Calu3 (cell line): Measurements from ENCODE around the gene SMAGP. TPM values are rescaled to one million over a fixed set of nuclear protein-coding genes. Genes with fewer than 3 reads are reported as not detected.

Source experiments
- BruUV-seq: library from RNA; stranded (reverse); fragments of 400-500 nt; replicated peaks from 2 replicates; lab custom pipeline; 2021; lab: Mats Ljungman, UMichigan
- CTCF ChIA-PET: fragments of 300-600 bp; sonication (Branson Sonifier 250); formaldehyde crosslinking; loops from one replicate; lab custom pipeline; 2022; ENCODE audit warnings: antibody characterized with exemption; lab: Charles Lee
- DNase-seq: peaks from one replicate; pipeline ENCODE4 v3.0.0; 2022
- H3K27ac Mint-ChIP-seq: one replicate; pipeline ENCODE4 v1.8.0; 2022; ENCODE audit warnings: mixed read lengths; ENCODE audit not compliant: unreplicated experiment
- H3K27me3 Mint-ChIP-seq: one replicate; pipeline ENCODE4 v1.8.0; 2022; ENCODE audit warnings: mixed read lengths; ENCODE audit not compliant: unreplicated experiment
- H3K36me3 Mint-ChIP-seq: one replicate; pipeline ENCODE4 v1.8.0; 2022; ENCODE audit warnings: mild to moderate bottlenecking, moderate library complexity, mixed read lengths; ENCODE audit not compliant: insufficient read depth, unreplicated experiment
- H3K4me1 Mint-ChIP-seq: one replicate; pipeline ENCODE4 v1.8.0; 2022; ENCODE audit warnings: mild to moderate bottlenecking, low read depth, mixed read lengths; ENCODE audit not compliant: unreplicated experiment
- H3K4me3 Mint-ChIP-seq: one replicate; pipeline ENCODE4 v1.8.0; 2022; ENCODE audit warnings: mild to moderate bottlenecking, low read depth, moderate library complexity, mixed read lengths; ENCODE audit not compliant: unreplicated experiment
- H3K9me3 Mint-ChIP-seq: one replicate; pipeline ENCODE4 v1.8.0; 2022; ENCODE audit warnings: low read depth, mixed read lengths; ENCODE audit not compliant: unreplicated experiment
- CTCF ChIP-seq: fragments of 200-600 bp; IDR thresholded peaks from one replicate; pipeline ENCODE4 v1.8.0; 2022; ENCODE audit warnings: antibody characterized with exemption; ENCODE audit not compliant: unreplicated experiment
- intact Hi-C: fragments of 100-400 bp; cut with micrococcal nuclease; formaldehyde crosslinking; loops from one replicate; pipeline ENCODE4 v1.10.0; 2022; ENCODE audit not compliant: unreplicated experiment
- total RNA-seq: library from RNA; stranded (reverse); gene quantifications from 2 replicates; pipeline ENCODE4 v1.2.3, GENCODE V29; 2022

The SMAGP gene
- total RNA-seq, 1 experiment from 2014 or later = 60.9 TPM

GRCh38 chr12:51214895-51215294 lies 55.3 kb downstream of the SMAGP start:
- Mint-ChIP-seq H3K4me1 (peaks cover 16% of the 10 kb centered on the region), H3K9me3 (no peaks in the 10 kb centered on the region), H3K27me3 (peaks cover 8% of the 10 kb centered on the region), H3K4me3 (no peak overlapping the region), H3K36me3 (peaks cover 11% of the 10 kb centered on the region), H3K27ac (no peak overlapping the region)
- DNase-seq = no peak
- CTCF ChIA-PET = no interaction called here
- TF ChIP-seq CTCF = no peak
- no TSS peak for BruUV-seq
- intact Hi-C loops = no loop called here

- Mint-ChIP-seq H3K9me3 (no peaks in the 10 kb centered on the region), H3K27me3 (peaks cover 8% of the 10 kb centered on the region), H3K4me1 (no peaks in the 10 kb centered on the region), H3K36me3 (no peaks in the 10 kb centered on the region), H3K27ac (no peak overlapping the region), H3K4me3 (no peak overlapping the region)
- intact Hi-C loops = no loop called here
- CTCF ChIA-PET = no interaction called here
- DNase-seq = no peak
- BruUV-seq = no TSS peak
- no peak for TF ChIP-seq CTCF
Measured at GRCh38 chr12:51210690-51211395, 59.4 kb downstream of the SMAGP start.

GRCh38 chr12:51209259-51209658 lies 61.0 kb downstream of the SMAGP start:
- H3K4me3 Mint-ChIP-seq = no peak overlapping the region
- no peak for TF ChIP-seq CTCF
- H3K36me3 Mint-ChIP-seq = no peaks in the 10 kb centered on the region
- no peaks in the 10 kb centered on the region for H3K9me3 Mint-ChIP-seq
- no peaks in the 10 kb centered on the region for H3K4me1 Mint-ChIP-seq
- H3K27me3 Mint-ChIP-seq = peaks cover 8% of the 10 kb centered on the region
- no TSS peak for BruUV-seq
- intact Hi-C loops = no loop called here
- H3K27ac Mint-ChIP-seq = no peak overlapping the region
- CTCF ChIA-PET = no interaction called here
- no peak for DNase-seq

GRCh38 chr12:51208016-51208660 lies 62.1 kb downstream of the SMAGP start:
- Mint-ChIP-seq H3K27me3 (peaks cover 8% of the 10 kb centered on the region), H3K9me3 (no peaks in the 10 kb centered on the region), H3K4me3 (no peak overlapping the region), H3K4me1 (no peaks in the 10 kb centered on the region), H3K36me3 (no peaks in the 10 kb centered on the region), H3K27ac (no peak overlapping the region)
- intact Hi-C loops = no loop called here
- no peak for DNase-seq
- no peak for TF ChIP-seq CTCF
- BruUV-seq = no TSS peak
- CTCF ChIA-PET = no interaction called here
